ENCODE data around the gene GLIPR1L1. TPM values are rescaled to one million over a fixed set of nuclear protein-coding genes. Genes with fewer than 3 reads are reported as not detected.

The GLIPR1L1 gene
- total RNA-seq, 1 experiment from 2014 or later, result not detected

GRCh38 chr12:75409830-75410229 lies 75.4 kb downstream of the GLIPR1L1 start:
- no peaks in the 10 kb centered on the region for H3K4me1 ChIP-seq (ENCODE audit: control insufficient read depth in 1 of 2, insufficient read depth in 2 of 2, low read length in 2 of 2)
- no peaks in the 10 kb centered on the region; the same call in 1 of the 2 replicates for H3K9me2 ChIP-seq (ENCODE audit: insufficient read depth)
- no peaks in the 10 kb centered on the region for H3K36me3 ChIP-seq (ENCODE audit: control insufficient read depth in 1 of 2, insufficient read depth in 2 of 2, low read length in 2 of 2)
- H3K4me2 ChIP-seq (ENCODE audit: low read length), result no peak overlapping the region
- intact Hi-C loops (cut with micrococcal nuclease), result no loop called here
- no peaks in the 10 kb centered on the region for H3K27me3 ChIP-seq (ENCODE audit: insufficient read depth, low read length)
- H3K79me2 ChIP-seq (ENCODE audit: insufficient read depth, low read length), result no peaks in the 10 kb centered on the region
- ChIA-PET POLR2A (no interaction called here), CTCF (no interaction called here), RAD21 (ENCODE audit: low non-redundant PET in 1 of 2, low total read pairs in 2 of 2, uncharacterized antibody in 2 of 2, unreplicated experiment in 2 of 2) (no interaction called here)
- H4K20me1 ChIP-seq (ENCODE audit: insufficient read depth), result no peaks in the 10 kb centered on the region
- ATAC-seq, result no peak
- no peak overlapping the region for H3K4me3 ChIP-seq (replicated peaks in 1 of 2; ENCODE audit: low read depth in 1 of 2, low read length in 2 of 2)
- no peak overlapping the region for H3K9ac ChIP-seq (ENCODE audit: low read length)
- TF ChIP-seq SIN3A (IDR thresholded peaks at IDR 0.05; ENCODE audit: low read depth), result no peak
- TF ChIP-seq POLR2A (IDR thresholded peaks at IDR 0.05; ENCODE audit: borderline replicate concordance, extremely low read depth, insufficient read depth, insufficient read length), result no peak
- TF ChIP-seq CEBPB (IDR thresholded peaks at IDR 0.05; ENCODE audit: low read depth), result no peak
- no peak for TF ChIP-seq POLR2AphosphoS5 (IDR thresholded peaks at IDR 0.05; ENCODE audit: low read depth, low read length)
- no peak for DNase-seq (ENCODE audit: low read depth, low spot score)
- BruUV-seq (replicated peaks), result no TSS peak
- no peak overlapping the region for H3K27ac ChIP-seq (ENCODE audit: low read depth, low read length)
- no peaks in the 10 kb centered on the region for H3K9me3 ChIP-seq (ENCODE audit: control insufficient read depth in 1 of 2, insufficient read depth in 1 of 2, low read depth in 1 of 2, low read length in 2 of 2)
- H2AFZ ChIP-seq (ENCODE audit: low read depth, low read length, poor library complexity, severe bottlenecking), result peak overlapping the region; percentile 20

GRCh38 chr12:75414671-75415070 lies 80.2 kb downstream of the GLIPR1L1 start:
- TF ChIP-seq ZNF274 (IDR thresholded peaks at IDR 0.05; ENCODE audit: low read depth, low read length) (no peak), POLR2AphosphoS5 (IDR thresholded peaks at IDR 0.05; ENCODE audit: low read depth, low read length) (no peak), ATF3 (IDR thresholded peaks at IDR 0.05) (no peak), EZH2phosphoT487 (IDR thresholded peaks at IDR 0.05; ENCODE audit: borderline replicate concordance) (no peak), CTCF (IDR thresholded peaks at IDR 0.05 in 2 of 3, conservative IDR thresholded peaks at IDR 0.05 in 1 of 3; ENCODE audit: borderline replicate concordance in 1 of 3, insufficient read depth in 1 of 3, low read depth in 2 of 3, low read length in 2 of 3) (no peak), POLR2A (IDR thresholded peaks at IDR 0.05; ENCODE audit: borderline replicate concordance, extremely low read depth, insufficient read depth, insufficient read length) (no peak), MAX (IDR thresholded peaks at IDR 0.05) (no peak), FOSL1 (IDR thresholded peaks at IDR 0.05; ENCODE audit: low read depth) (no peak), SP1 (IDR thresholded peaks at IDR 0.05; ENCODE audit: low read depth) (no peak), SRF (IDR thresholded peaks at IDR 0.05; ENCODE audit: low read depth) (no peak), TCF7L2 (IDR thresholded peaks at IDR 0.05; ENCODE audit: borderline replicate concordance, extremely low read depth, insufficient read depth, insufficient read length) (no peak), YY1 (IDR thresholded peaks at IDR 0.05; ENCODE audit: extremely low read depth, insufficient replicate concordance, low read depth, low read length) (no peak)
- no TSS peak for BruUV-seq (replicated peaks)
- Histone ChIP-seq H3K4me1 (ENCODE audit: control insufficient read depth in 1 of 2, insufficient read depth in 2 of 2, low read length in 2 of 2) (no peaks in the 10 kb centered on the region), H3K27ac (ENCODE audit: low read depth, low read length) (no peak overlapping the region), H3K79me2 (ENCODE audit: insufficient read depth, low read length) (no peaks in the 10 kb centered on the region), H4K20me1 (ENCODE audit: insufficient read depth) (no peaks in the 10 kb centered on the region), H3K36me3 (ENCODE audit: control insufficient read depth in 1 of 2, insufficient read depth in 2 of 2, low read length in 2 of 2) (no peaks in the 10 kb centered on the region), H3K9me3 (ENCODE audit: control insufficient read depth in 1 of 2, insufficient read depth in 1 of 2, low read depth in 1 of 2, low read length in 2 of 2) (no peaks in the 10 kb centered on the region), H2AFZ (ENCODE audit: low read depth, low read length, poor library complexity, severe bottlenecking) (no peak overlapping the region), H3K27me3 (ENCODE audit: insufficient read depth, low read length) (no peaks in the 10 kb centered on the region), H3K9me2 (ENCODE audit: insufficient read depth) (no peaks in the 10 kb centered on the region; the same call in 1 of the 2 replicates), H3K4me3 (replicated peaks in 1 of 2; ENCODE audit: low read depth in 1 of 2, low read length in 2 of 2) (no peak overlapping the region), H3K9ac (ENCODE audit: low read length) (no peak overlapping the region), H3K4me2 (ENCODE audit: low read length) (no peak overlapping the region)
- ChIA-PET RAD21 (ENCODE audit: low non-redundant PET in 1 of 2, low total read pairs in 2 of 2, uncharacterized antibody in 2 of 2, unreplicated experiment in 2 of 2) (no interaction called here), CTCF (no interaction called here), POLR2A (no interaction called here)
- no peak for DNase-seq (ENCODE audit: low read depth, low spot score)
- ATAC-seq, result no peak
- intact Hi-C loops (cut with micrococcal nuclease), result no loop called here

All from HCT116 (cell line).